HPDE6-E6E7 (cell line): ENCODE measurements around the gene TNFRSF12A.
"Not testable (repeated sequence)": the region's sequence is repeated elsewhere in the genome, so short reads cannot be mapped to it uniquely, and the experiment has no call there.

Experiments
- DNase-seq: peaks from one replicate; pipeline ENCODE4 v3.0.0; 2011; ENCODE audit warnings: missing footprints; ENCODE audit errors: extremely low spot score

TNFRSF12A gene

GRCh38 chr16:3047387-3047720 lies 27.2 kb downstream of the TNFRSF12A start:
- no peak for DNase-seq

DNA sequence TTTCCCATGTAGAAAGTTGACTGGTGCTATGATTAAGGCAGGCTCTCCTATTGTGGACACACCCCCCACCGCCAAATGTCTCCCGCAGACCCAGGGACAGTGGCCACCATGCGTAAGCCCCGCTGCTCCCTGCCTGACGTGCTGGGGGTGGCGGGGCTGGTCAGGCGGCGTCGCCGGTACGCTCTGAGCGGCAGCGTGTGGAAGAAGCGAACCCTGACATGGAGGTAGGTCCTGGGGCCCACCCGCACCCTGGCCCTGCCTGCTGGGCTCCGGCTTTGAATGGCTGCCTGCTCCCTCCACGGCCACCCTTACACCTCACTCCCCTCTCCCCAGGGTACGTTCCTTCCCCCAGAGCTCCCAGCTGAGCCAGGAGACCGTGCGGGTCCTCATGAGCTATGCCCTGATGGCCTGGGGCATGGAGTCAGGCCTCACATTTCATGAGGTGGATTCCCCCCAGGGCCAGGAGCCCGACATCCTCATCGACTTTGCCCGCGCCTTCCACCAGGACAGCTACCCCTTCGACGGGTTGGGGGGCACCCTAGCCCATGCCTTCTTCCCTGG lies 29.8 kb downstream of the TNFRSF12A start:
- no peak for DNase-seq

DNA sequence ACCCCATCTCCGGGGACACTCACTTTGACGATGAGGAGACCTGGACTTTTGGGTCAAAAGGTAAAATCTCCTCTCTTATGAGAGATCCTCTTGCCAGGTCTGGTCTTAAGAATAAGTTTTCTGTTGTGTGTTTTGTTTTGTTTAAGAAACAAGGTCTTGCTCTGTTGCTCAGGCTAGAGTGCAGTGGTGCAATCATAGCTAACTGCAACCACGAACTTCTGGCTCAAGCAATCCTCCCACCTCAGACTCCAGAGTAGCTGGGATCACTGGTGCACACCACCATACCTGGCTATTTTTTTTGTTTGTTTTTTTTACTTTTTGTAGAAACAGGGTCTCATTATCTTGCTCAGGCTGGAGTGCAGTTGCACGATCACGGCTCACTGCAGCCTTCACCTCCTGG lies 30.3 kb downstream of the TNFRSF12A start:
- no peak for DNase-seq

DNA sequence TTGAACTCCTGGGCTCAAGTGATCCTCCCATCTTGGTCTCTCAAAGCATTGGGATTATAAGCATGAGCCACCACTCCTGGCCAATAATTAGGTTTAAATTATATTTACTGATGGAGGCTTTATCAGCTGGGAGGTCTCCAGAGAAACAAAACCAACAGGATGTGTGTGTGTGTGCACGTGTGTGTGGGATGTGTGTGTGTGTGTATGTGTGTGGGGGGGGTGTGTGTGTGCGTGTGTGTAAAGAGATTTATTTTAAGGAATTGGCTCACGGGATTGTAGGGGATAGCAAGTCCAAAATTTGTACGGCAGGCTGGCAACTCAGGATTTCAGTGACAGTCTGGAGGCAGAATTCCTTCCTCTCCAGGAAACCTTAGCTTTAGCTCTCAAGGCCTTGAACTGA lies 30.8 kb downstream of the TNFRSF12A start:
- no peak for DNase-seq

- DNase-seq: no peak
Measured at GRCh38 chr16:3051494-3051893, 31.3 kb downstream of the TNFRSF12A start.

DNA sequence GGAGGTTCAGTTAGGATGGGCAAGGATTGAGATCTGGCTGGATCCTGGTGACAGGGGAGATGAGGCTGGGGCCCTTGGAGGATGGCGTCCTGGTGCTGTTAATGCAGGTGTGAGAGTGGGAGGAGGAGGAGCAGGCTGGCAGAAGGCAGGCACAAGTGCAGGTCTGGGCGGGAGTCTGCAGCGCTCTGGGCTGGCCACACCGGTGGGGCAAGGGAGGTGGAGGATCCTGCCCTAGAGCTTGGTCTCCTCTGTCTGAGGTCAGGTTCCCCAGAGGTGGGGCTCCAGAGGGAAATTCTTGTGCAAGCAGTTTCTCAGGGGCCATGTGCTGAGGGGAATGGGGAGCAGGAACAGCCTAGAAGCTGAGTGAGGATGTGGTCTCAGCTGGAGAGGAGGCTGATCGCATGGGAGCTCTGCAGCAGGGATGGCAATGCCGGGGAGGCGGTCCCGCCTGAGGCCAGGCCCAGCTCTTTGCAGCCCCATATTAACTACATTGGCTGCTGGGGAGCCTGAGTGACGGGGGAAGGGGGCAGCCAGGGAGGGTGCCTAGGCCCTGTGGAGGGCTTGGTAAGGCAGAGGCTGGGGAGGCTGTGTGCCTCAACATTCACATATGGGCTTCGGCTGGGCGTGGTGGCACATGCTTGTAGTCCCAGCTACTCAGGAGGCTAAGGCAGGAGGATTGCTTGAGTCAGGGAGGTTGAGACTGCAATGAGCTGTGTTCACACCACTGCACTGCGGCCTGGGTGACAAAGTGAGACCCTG lies 32.6 kb downstream of the TNFRSF12A start:
- not testable (repeated sequence) for DNase-seq

GRCh38 chr16:3053330-3053710 lies 33.2 kb downstream of the TNFRSF12A start:
- DNase-seq: not testable (repeated sequence)

DNA sequence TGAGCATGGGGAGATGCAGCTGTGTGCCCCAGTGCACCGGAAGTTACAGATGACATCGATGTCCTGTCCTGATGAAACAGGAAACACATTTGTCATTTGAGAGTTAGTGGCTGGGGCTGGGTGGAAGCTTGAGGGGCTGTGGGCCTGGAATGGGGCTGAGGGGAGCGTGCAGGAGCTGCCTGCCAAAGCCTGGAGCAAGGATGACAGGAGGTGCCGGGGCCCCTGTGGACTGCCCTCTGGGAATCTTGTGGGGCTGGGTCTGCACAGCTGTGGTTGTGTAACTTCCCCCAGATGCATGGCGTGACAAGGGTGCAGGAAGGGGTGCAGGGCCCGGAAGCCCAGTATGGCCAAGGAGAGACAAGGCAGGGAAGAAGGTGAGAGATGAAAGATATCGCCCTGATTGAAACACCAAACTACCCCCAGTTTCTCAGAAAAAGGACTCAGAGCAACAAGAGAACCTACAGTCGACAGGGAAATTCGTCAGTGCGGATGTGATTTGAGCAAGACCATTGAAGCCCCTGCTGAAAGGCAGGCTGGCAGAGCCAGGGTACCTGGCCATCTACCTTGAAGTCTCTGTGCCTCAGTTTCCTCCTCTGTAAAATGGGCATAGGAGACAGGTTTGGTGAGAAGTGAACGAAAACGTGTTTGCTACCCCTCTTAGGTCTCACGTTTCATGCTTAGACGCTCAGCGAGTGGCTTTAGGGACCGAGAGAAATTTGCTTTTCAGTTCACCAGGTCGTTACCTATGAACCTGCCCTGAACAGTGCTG lies 35.0 kb downstream of the TNFRSF12A start:
- no peak for DNase-seq

- not testable (repeated sequence) for DNase-seq
Measured at GRCh38 chr16:3055734-3056115, 35.6 kb downstream of the TNFRSF12A start.

DNA sequence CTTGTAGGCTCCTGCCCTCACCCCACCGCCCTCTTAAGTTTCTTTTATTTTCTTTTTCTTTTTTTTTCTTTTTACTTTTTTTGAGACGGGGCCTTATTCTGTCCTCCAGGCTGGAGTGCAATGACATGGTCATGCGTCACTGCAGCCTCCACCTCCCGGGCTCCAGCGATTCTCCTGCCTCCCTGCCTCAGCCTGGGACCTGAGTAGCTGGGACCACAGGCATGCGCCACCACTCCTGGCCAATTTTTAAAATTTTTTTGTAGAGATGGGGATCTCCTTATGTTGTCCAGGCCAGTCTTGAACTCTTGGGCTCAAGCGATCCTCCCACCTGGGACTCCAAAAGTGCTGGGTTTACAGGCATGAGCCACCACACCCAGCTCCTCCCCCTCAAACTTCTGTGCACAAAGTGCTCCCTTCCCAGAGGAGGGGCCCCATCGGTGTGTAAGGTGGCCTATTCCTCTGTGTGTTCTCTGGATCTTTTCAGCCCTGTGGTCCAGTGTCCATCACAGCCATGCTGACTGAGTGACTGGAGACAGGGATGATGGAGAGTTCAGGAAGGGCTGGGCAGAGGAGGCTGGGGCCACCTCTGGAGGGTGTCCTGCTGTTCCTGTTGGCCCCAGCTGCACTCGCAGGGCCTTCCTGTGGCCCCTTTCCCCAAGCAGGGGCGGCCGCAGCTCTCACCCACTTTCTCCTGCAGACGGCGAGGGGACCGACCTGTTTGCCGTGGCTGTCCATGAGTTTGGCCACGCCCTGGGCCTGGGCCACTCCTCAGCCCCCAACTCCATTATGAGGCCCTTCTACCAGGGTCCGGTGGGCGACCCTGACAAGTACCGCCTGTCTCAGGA lies 36.4 kb downstream of the TNFRSF12A start:
- no peak for DNase-seq

DNA sequence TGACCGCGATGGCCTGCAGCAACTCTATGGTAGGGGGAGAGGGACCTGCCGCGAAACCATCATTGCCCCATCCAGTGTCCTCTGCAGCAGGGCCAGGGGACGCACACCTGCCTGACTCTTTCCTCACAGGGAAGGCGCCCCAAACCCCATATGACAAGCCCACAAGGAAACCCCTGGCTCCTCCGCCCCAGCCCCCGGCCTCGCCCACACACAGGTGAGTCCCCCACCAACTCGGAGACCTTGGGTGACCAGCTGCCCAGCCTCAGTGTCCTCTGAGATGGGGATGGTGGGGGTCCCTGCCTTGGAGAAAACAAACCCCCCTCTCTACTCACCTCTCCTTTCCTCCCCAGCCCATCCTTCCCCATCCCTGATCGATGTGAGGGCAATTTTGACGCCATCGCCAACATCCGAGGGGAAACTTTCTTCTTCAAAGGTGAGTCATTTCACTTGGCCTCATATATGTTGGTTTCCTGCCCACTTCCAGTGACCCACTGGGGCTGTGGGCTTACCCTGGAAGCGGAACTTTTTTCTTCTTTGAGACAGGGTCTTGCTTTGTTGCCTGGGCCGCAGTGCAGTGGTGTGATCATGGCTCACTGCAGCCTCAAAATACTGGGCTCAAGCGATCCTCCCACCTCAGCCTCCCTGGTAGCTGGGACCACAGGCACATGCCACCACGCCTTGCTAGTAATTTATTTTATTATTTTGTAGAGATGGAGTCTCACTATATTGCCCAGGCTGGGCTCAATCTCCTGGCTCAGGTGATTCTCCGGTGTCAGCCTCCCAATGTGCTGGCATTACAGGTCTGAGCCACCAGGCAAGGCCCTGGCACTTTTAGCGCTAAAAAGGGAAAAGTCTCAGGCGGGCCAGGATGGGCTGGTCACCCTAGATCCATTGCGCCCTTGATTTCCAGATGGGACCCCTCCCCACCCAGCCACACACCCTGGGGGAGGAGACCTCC lies 37.3 kb downstream of the TNFRSF12A start:
- no peak for DNase-seq

- no peak for DNase-seq
Measured at GRCh38 chr16:3058139-3059030, 38.2 kb downstream of the TNFRSF12A start.

DNA sequence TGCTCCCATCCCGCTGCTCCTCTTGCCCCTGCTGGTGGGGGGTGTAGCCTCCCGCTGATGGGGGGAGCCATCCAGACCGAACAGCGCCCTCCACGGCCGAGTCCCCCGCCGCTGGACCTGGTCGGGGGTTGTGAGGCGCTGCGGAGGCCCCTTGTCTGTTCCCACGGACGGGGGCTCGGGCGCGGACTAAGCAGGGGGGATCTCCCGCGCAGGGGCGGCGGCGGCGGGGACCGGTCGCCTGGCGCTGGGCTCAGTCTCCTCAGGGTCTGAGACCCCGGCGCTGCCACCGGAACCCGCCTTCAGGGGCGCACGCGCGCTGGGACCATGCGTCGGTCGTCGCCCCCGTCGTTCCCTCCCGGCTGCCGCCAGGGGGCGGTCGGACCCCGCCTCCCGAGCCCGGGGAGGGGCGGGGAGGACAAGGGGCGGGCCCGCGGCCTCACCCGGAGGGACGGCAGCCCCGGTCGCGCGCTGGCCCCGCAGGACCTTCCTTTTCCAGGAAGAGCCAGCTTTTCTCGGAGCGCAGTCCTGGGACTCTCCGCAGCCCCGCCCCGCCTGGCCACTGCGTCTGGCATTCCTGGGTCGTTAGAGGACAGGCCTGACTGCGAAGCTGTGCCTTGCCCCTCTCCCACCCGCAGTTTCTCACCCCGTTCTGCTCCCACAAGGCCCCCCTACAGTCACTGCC lies 39.0 kb downstream of the TNFRSF12A start:
- DNase-seq: peak; percentile 80

DNA sequence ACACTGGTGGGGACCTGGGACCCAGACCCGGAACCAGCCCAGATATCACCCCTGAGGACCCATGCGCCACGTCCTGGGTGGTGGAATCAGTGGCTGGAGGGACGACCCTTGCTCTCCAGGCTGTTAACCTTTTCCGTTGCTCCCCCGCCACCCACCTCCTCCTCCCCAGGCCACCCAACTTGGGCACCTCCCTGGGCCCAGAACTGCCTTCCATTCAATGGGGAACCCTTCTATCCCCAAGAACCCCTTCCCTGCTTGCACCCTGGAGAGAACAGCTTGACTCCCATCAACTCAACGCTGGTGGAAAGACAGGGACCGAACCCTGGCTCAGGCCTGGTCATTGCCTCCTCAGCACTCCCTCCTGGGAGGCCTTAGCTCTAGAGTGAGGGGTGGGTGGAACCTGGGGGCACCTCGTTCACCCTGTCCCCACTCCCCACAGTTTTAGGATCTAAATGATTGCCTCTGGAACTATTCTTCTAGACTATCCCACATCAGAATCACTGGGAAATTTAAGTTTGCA lies 39.6 kb downstream of the TNFRSF12A start:
- no peak for DNase-seq

DNA sequence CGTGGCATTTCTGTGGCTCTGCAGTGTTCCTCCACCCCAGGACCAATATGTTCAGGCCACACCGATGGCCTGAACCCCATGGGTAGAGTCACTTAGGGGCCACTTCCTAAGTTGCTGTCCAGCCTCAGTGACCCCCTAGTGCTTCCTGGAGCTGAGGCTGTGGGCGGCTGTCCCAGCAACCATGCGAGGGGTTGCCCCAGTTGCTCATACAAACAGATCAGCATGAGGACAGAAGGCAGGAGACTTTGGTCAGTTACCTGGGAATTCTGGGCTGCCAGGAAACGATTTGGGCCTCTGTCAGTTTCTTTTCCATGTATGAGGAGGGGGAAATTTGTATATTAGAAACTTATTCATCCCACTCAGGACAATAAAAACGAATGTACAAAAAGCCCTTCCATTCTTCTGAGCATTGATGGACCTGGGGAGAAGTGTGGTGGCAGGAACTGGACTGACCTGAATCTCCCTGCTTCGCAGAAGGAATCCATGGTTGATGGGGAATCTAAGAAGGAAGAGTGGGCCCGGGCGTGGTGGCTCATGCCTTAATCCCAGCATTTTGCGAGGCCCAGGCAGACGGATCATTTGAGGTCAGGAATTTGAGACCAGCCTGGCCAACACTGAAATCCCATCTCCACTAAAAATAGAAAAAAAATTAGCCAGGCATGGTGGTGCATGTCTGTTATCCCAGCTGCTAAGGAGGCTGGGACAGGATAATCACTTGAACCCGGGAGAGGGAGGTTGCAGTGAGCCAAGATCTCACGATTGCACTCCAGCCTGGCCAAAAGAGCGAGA lies 40.4 kb downstream of the TNFRSF12A start:
- DNase-seq: no peak

DNA sequence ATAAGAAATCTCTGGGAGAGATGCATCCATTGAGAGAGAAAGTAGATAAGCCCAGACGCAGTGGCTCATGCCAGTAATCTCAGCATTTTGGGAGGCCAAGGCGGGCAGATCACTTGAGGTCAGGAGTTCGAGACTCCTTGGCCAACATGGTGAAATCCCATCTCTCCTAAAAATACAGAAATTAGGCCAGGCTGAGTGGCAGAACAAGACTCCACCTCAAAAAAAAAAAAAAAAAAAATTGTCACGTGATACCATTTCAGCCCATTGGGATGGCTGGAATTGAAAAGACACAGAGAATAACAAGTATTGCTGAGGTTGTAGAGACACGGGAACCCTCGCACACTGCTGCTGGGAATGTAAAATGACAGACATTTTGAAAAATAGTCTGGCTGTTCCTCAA lies 42.4 kb downstream of the TNFRSF12A start:
- DNase-seq: no peak

GRCh38 chr16:3063625-3064386 lies 43.6 kb downstream of the TNFRSF12A start:
- DNase-seq: no peak
